ENCODE measurements around the gene CRIP1. TPM values are rescaled to one million over a fixed set of nuclear protein-coding genes. Genes with fewer than 3 reads are reported as not detected.

The CRIP1 gene
- total RNA-seq, 2 experiments from 2014 or later: 390 to 397 TPM

GRCh38 chr14:105445901-105446845 is 40.5 kb upstream of the CRIP1 start:
- H3K27me3 Mint-ChIP-seq: no peaks in the 10 kb centered on the region
- POLR2A ChIA-PET: interaction anchor here (0.5 kb wide), 1 partner anchor 18 kb away, joined by 3 read pairs; no protein-coding TSS in a partner anchor
- H3K36me3 Mint-ChIP-seq: peaks cover 8% of the 10 kb centered on the region
- H3K4me3 Mint-ChIP-seq: no peak overlapping the region
- intact Hi-C loops (cut with micrococcal nuclease): no loop called here
- no peaks in the 10 kb centered on the region for H3K4me1 Mint-ChIP-seq (ENCODE audit: low read depth)
- CTCF ChIA-PET: no interaction called here
- no peaks in the 10 kb centered on the region for H3K9me3 Mint-ChIP-seq
- DNase-seq: no peak
- H3K27ac Mint-ChIP-seq: no peak overlapping the region

- no peak for DNase-seq
- Mint-ChIP-seq H3K4me1 (ENCODE audit: low read depth) (no peaks in the 10 kb centered on the region), H3K4me3 (no peak overlapping the region), H3K27me3 (no peaks in the 10 kb centered on the region), H3K36me3 (peaks cover 7% of the 10 kb centered on the region), H3K27ac (no peak overlapping the region), H3K9me3 (no peaks in the 10 kb centered on the region)
- intact Hi-C loops (cut with micrococcal nuclease): no loop called here
- POLR2A ChIA-PET: no interaction called here
- CTCF ChIA-PET: interaction anchor here (0.8 to 1.9 kb wide), 3 partner anchors 43 to 76 kb away, joined by 3 to 12 read pairs (median 12); no protein-coding TSS in a partner anchor
These were observed 39.7 kb upstream of the CRIP1 start for GRCh38 chr14:105446971-105447370.

- Mint-ChIP-seq H3K36me3 (peaks cover 12% of the 10 kb centered on the region), H3K27ac (no peak overlapping the region), H3K4me3 (no peak overlapping the region), H3K4me1 (ENCODE audit: low read depth) (no peaks in the 10 kb centered on the region), H3K27me3 (no peaks in the 10 kb centered on the region), H3K9me3 (no peaks in the 10 kb centered on the region)
- no peak for DNase-seq
- POLR2A ChIA-PET: no interaction called here
- intact Hi-C loops (cut with micrococcal nuclease): no loop called here
- CTCF ChIA-PET: interaction anchor here (0.7 to 1.9 kb wide), 8 partner anchors 13 to 464 kb away, joined by 3 to 12 read pairs (median 4); no protein-coding TSS in a partner anchor
These were observed 38.7 kb upstream of the CRIP1 start for GRCh38 chr14:105447651-105448640.

- ChIA-PET CTCF (interaction anchor here (0.7 to 1.9 kb wide), 7 partner anchors 13 to 465 kb away, joined by 3 to 12 read pairs (median 5); no protein-coding TSS in a partner anchor), POLR2A (no interaction called here)
- intact Hi-C loops (cut with micrococcal nuclease): no loop called here
- Mint-ChIP-seq H3K27ac (no peak overlapping the region), H3K4me3 (no peak overlapping the region), H3K9me3 (no peaks in the 10 kb centered on the region), H3K4me1 (ENCODE audit: low read depth) (no peaks in the 10 kb centered on the region), H3K27me3 (no peaks in the 10 kb centered on the region), H3K36me3 (peaks cover 12% of the 10 kb centered on the region)
- DNase-seq: peak; percentile 67
These were observed 38.0 kb upstream of the CRIP1 start for GRCh38 chr14:105448706-105449111.

DNA sequence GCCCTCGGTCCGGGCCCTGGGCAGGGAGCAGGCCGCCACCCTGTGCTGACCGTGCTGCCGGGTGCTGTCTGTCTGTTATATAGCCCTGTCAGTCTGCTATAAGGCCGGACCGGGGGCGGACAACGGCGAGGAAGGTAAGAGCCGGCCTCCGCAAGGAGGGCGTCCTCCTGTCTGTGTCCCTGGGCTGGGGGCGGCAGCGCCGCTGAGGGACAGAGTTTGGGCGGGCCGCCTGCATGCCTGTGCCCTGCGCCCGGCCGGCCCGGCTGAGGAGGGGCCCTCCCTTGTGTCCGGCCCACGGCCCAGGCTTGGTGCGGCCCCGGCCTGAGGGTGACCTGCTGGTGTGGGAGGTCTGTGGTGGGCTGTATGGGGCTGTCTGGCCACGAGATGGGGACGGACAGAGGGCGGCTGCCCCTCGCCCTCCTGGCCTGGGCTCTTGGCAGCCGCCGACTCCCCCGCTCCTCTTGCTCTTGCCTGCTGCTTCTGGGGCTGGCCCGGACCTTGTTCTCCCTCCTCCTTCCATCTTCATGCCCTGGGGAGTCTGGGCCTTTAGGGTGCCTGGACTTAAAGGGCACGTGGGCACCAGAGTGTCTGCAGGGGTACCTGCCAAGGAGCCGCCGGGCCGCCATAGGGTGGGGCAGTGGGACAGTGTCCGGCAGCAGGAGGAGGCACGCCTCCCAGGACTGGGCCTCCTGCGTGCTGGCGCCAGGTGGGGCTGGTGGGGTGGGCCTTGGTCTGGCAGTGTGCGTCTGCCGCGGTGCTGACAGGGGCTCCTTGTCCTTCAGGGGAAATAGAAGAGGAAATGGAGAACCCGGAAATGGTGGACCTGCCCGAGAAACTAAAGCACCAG is 37.2 kb upstream of the CRIP1 start:
- Mint-ChIP-seq H3K27me3 (no peaks in the 10 kb centered on the region), H3K27ac (no peak overlapping the region), H3K9me3 (no peaks in the 10 kb centered on the region), H3K36me3 (peaks cover 14% of the 10 kb centered on the region), H3K4me3 (no peak overlapping the region), H3K4me1 (ENCODE audit: low read depth) (no peaks in the 10 kb centered on the region)
- intact Hi-C loops (cut with micrococcal nuclease): no loop called here
- POLR2A ChIA-PET: no interaction called here
- no peak for DNase-seq
- CTCF ChIA-PET: interaction anchor here (1.5 kb wide), 1 partner anchor 32 kb away, joined by 4 read pairs; no protein-coding TSS in a partner anchor

GRCh38 chr14:105450123-105450505 is 36.6 kb upstream of the CRIP1 start:
- no peaks in the 10 kb centered on the region for H3K4me1 Mint-ChIP-seq (ENCODE audit: low read depth)
- H3K4me3 Mint-ChIP-seq: no peak overlapping the region
- H3K27me3 Mint-ChIP-seq: no peaks in the 10 kb centered on the region
- ChIA-PET CTCF (interaction anchor here (1.5 kb wide), 1 partner anchor 31 kb away, joined by 4 read pairs; no protein-coding TSS in a partner anchor), POLR2A (no interaction called here)
- no peak for DNase-seq
- peaks cover 14% of the 10 kb centered on the region for H3K36me3 Mint-ChIP-seq
- H3K9me3 Mint-ChIP-seq: no peaks in the 10 kb centered on the region
- no peak overlapping the region for H3K27ac Mint-ChIP-seq
- intact Hi-C loops (cut with micrococcal nuclease): no loop called here

DNA sequence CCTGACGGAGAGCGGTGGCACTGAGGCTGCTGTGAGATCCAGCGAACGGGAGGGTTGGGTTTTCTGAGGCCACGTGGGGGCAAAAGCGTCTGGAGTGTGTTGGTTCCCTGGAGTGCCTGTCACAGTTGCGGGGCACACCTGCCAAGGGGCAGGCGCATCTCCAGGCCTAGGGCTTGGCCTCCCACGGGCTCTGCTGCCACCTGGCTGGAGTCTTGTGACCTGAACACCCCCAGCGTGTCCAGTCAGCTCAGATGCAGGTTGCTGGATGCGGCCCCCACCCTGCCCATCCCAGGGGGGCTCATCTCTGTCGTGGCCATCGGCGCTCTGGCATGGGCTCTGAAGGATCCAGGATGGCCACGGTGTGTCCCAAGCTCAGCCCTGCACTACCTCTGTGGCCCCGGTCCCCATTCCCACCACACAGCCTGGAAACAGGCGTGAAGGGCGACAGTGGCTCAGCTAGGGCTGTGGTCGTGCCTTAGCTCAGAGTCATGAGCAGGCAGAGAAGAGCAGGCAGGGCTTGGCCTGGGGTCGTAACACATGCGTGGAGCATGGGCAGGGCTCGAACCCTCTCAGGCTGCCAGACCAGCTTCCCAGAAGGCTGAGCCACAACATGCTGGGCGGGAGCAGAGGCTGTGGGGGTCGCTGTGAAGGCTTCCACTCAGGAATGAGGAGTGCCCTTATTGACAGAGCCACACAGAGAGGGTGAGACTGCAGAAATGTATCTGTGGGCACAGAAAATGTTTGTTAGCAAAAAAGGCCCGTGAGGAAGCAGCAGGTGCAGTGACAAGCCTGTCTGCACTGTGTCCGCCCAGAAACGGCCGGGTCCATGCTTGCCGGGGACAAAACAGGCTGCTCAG is 35.6 kb upstream of the CRIP1 start:
- Mint-ChIP-seq H3K4me3 (no peak overlapping the region), H3K36me3 (peaks cover 19% of the 10 kb centered on the region), H3K27ac (no peak overlapping the region), H3K9me3 (no peaks in the 10 kb centered on the region), H3K27me3 (no peaks in the 10 kb centered on the region), H3K4me1 (ENCODE audit: low read depth) (no peaks in the 10 kb centered on the region)
- intact Hi-C loops (cut with micrococcal nuclease): no loop called here
- CTCF ChIA-PET: interaction anchor here (1.2 to 1.5 kb wide), 2 partner anchors 30 to 99 kb away, joined by 3 to 4 read pairs; no protein-coding TSS in a partner anchor
- no peak for DNase-seq
- POLR2A ChIA-PET: no interaction called here

DNA sequence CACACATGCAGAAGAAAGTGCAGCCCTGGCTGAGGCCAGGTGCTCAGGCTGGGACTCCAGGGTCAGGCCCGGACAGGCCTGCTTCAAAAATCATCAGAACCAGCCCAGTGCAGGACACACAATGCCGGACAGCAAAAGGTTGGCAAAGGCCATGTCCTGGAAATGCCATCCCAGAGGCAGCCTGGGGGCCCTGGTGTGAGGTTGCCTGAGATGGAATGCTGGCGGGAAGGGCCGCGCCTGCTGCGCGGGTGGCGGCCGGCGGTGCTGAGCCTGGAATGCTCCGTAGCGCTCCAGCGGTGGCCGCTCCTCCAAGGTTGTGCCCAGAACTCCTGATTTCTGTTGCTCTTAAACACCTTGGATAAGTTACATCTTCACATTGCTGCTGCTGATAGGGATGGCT is 33.7 kb upstream of the CRIP1 start:
- no peak overlapping the region for H3K27ac Mint-ChIP-seq
- ChIA-PET CTCF (interaction anchor here (3.2 kb wide), 1 partner anchor 37 kb away, joined by 13 read pairs; no protein-coding TSS in a partner anchor), POLR2A (no interaction called here)
- H3K4me1 Mint-ChIP-seq (ENCODE audit: low read depth): no peaks in the 10 kb centered on the region
- no peaks in the 10 kb centered on the region for H3K9me3 Mint-ChIP-seq
- intact Hi-C loops (cut with micrococcal nuclease): no loop called here
- no peak for DNase-seq
- H3K36me3 Mint-ChIP-seq: peaks cover 19% of the 10 kb centered on the region
- no peak overlapping the region for H3K4me3 Mint-ChIP-seq
- no peaks in the 10 kb centered on the region for H3K27me3 Mint-ChIP-seq

DNA sequence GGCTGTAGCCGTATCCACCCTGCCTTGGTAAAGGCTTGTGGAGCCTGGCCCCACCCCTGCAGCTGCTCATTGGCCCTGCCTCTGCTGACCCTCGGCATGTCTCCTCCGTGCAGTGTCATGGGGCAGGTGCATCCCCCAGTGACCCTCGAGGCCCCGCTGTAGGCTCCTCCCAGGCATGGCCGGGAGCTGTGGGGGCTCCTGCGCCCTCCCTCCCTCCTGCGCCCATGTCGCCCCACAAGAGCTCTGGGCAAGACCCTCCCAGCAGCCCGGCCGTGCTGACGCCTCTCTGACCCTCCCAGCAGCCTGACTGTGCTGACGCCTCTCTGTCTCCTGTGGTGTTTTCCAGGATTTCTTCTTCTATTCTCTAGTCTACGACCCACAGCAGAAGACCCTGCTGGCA is 32.8 kb upstream of the CRIP1 start:
- no peak for DNase-seq
- H3K4me1 Mint-ChIP-seq (ENCODE audit: low read depth): no peaks in the 10 kb centered on the region
- ChIA-PET CTCF (interaction anchor here (3.2 kb wide), 1 partner anchor 36 kb away, joined by 13 read pairs; no protein-coding TSS in a partner anchor), POLR2A (no interaction called here)
- no peaks in the 10 kb centered on the region for H3K9me3 Mint-ChIP-seq
- intact Hi-C loops (cut with micrococcal nuclease): no loop called here
- no peaks in the 10 kb centered on the region for H3K27me3 Mint-ChIP-seq
- peaks cover 19% of the 10 kb centered on the region for H3K36me3 Mint-ChIP-seq
- no peak overlapping the region for H3K4me3 Mint-ChIP-seq
- no peak overlapping the region for H3K27ac Mint-ChIP-seq

- intact Hi-C loops (cut with micrococcal nuclease): no loop called here
- no peaks in the 10 kb centered on the region for H3K4me1 Mint-ChIP-seq (ENCODE audit: low read depth)
- ChIA-PET POLR2A (no interaction called here), CTCF (interaction anchor here (3.2 kb wide), 1 partner anchor 35 kb away, joined by 13 read pairs; no protein-coding TSS in a partner anchor)
- no peak overlapping the region for H3K4me3 Mint-ChIP-seq
- H3K9me3 Mint-ChIP-seq: no peaks in the 10 kb centered on the region
- no peak for DNase-seq
- no peak overlapping the region for H3K27ac Mint-ChIP-seq
- H3K36me3 Mint-ChIP-seq: peaks cover 18% of the 10 kb centered on the region
- no peaks in the 10 kb centered on the region for H3K27me3 Mint-ChIP-seq
These were observed 31.5 kb upstream of the CRIP1 start for GRCh38 chr14:105455086-105455640.
